ENCODE results near the gene AKAP12.

Gene AKAP12

GRCh38 chr6:151317103-151317994 is 77.6 kb downstream of the AKAP12 start:
- Histone ChIP-seq H3K9me3 (ENCODE audit: control insufficient read depth, insufficient read depth, low read length) (no peaks in the 10 kb centered on the region), H4K20me1 (ENCODE audit: control insufficient read depth, insufficient read depth, low read depth, low read length) (no peaks in the 10 kb centered on the region), H3K27me3 (ENCODE audit: control insufficient read depth, low read length) (peaks cover 10% of the 10 kb centered on the region), H3K79me2 (ENCODE audit: control insufficient read depth, low read length) (no peaks in the 10 kb centered on the region), H3K27ac (ENCODE audit: low read depth, low read length) (no peak overlapping the region), H3K4me3 (ENCODE audit: low read length) (no peak overlapping the region), H3K36me3 (ENCODE audit: control insufficient read depth, low read length) (no peaks in the 10 kb centered on the region), H3K4me1 (ENCODE audit: control insufficient read depth, low read length) (no peaks in the 10 kb centered on the region), H3K4me2 (ENCODE audit: low read length) (no peak overlapping the region), H3K9me2 (replicated peaks; ENCODE audit: control insufficient read depth, low read length) (no peaks in the 10 kb centered on the region), H3F3A (ENCODE audit: control insufficient read depth, insufficient read depth) (no peaks in the 10 kb centered on the region)
- TF ChIP-seq CTCF (IDR thresholded peaks at IDR 0.05; ENCODE audit: low read depth, low read length, poor library complexity, severe bottlenecking) (no peak), EZH2phosphoT487 (IDR thresholded peaks at IDR 0.05; ENCODE audit: borderline replicate concordance, low read length) (no peak)

- no peaks in the 10 kb centered on the region for H3K4me1 ChIP-seq (ENCODE audit: control insufficient read depth, low read length)
- no peaks in the 10 kb centered on the region for H3K9me3 ChIP-seq (ENCODE audit: control insufficient read depth, insufficient read depth, low read length)
- no peaks in the 10 kb centered on the region for H4K20me1 ChIP-seq (ENCODE audit: control insufficient read depth, insufficient read depth, low read depth, low read length)
- H3K79me2 ChIP-seq (ENCODE audit: control insufficient read depth, low read length) = no peaks in the 10 kb centered on the region
- no peak for TF ChIP-seq EZH2phosphoT487 (IDR thresholded peaks at IDR 0.05; ENCODE audit: borderline replicate concordance, low read length)
- no peak for TF ChIP-seq CTCF (IDR thresholded peaks at IDR 0.05; ENCODE audit: low read depth, low read length, poor library complexity, severe bottlenecking)
- H3K27ac ChIP-seq (ENCODE audit: low read depth, low read length) = no peak overlapping the region
- no peaks in the 10 kb centered on the region for H3K9me2 ChIP-seq (replicated peaks; ENCODE audit: control insufficient read depth, low read length)
- no peak overlapping the region for H3K4me3 ChIP-seq (ENCODE audit: low read length)
- no peaks in the 10 kb centered on the region for H3F3A ChIP-seq (ENCODE audit: control insufficient read depth, insufficient read depth)
- H3K4me2 ChIP-seq (ENCODE audit: low read length) = no peak overlapping the region
- peaks cover 10% of the 10 kb centered on the region for H3K27me3 ChIP-seq (ENCODE audit: control insufficient read depth, low read length)
- H3K36me3 ChIP-seq (ENCODE audit: control insufficient read depth, low read length) = no peaks in the 10 kb centered on the region
Measured at GRCh38 chr6:151317995-151318365, 78.2 kb downstream of the AKAP12 start.

- Histone ChIP-seq H3K4me1 (ENCODE audit: control insufficient read depth, low read length) (no peaks in the 10 kb centered on the region), H3K4me2 (ENCODE audit: low read length) (no peak overlapping the region), H3K79me2 (ENCODE audit: control insufficient read depth, low read length) (no peaks in the 10 kb centered on the region), H3K9me2 (replicated peaks; ENCODE audit: control insufficient read depth, low read length) (no peaks in the 10 kb centered on the region), H3F3A (ENCODE audit: control insufficient read depth, insufficient read depth) (no peaks in the 10 kb centered on the region), H3K4me3 (ENCODE audit: low read length) (no peak overlapping the region), H3K36me3 (ENCODE audit: control insufficient read depth, low read length) (no peaks in the 10 kb centered on the region), H3K27ac (ENCODE audit: low read depth, low read length) (no peak overlapping the region), H4K20me1 (ENCODE audit: control insufficient read depth, insufficient read depth, low read depth, low read length) (no peaks in the 10 kb centered on the region), H3K27me3 (ENCODE audit: control insufficient read depth, low read length) (peaks cover 18% of the 10 kb centered on the region), H3K9me3 (ENCODE audit: control insufficient read depth, insufficient read depth, low read length) (no peaks in the 10 kb centered on the region)
- TF ChIP-seq EZH2phosphoT487 (IDR thresholded peaks at IDR 0.05; ENCODE audit: borderline replicate concordance, low read length) = no peak
- no peak for TF ChIP-seq CTCF (IDR thresholded peaks at IDR 0.05; ENCODE audit: low read depth, low read length, poor library complexity, severe bottlenecking)
Measured at GRCh38 chr6:151320140-151320539, 80.4 kb downstream of the AKAP12 start.

All from DOHH2 (cell line).